Esophagus squamous epithelium (tissue), 5 donors: Measurements from ENCODE around the gene TMEM127. TPM values are rescaled to one million over a fixed set of nuclear protein-coding genes. Genes with fewer than 3 reads are reported as not detected.

Source experiments
- DNase-seq: peaks from one replicate; lab custom pipeline; 2025; lab: John Stamatoyannopoulos, UW
- H3K27ac ChIP-seq, 4 donors: fragments of 200-600 bp; sonication (generic); one replicate each; pipeline ENCODE4 v1.5.1; 2016 to 2019; ENCODE audit warnings: mild to moderate bottlenecking in 1 of 4
- H3K27me3 ChIP-seq, 4 donors: fragments of 200-600 bp; sonication (generic); 1 replicate in 3 of 4; 2 replicates in 1 of 4; pipeline versions ENCODE4 v1.5.1 to v1.6.0; 2017 to 2021; ENCODE audit warnings: antibody characterized with exemption in 1 of 4
- H3K36me3 ChIP-seq, 3 donors: fragments of 200-600 bp; sonication (generic); one replicate each; pipeline ENCODE4 v1.5.1; 2016 to 2019
- H3K4me1 ChIP-seq, 3 donors: fragments of 200-600 bp; sonication (generic); one replicate each; pipeline ENCODE4 v1.5.1; 2017 to 2019
- H3K4me3 ChIP-seq, 4 donors: fragments of 200-600 bp; sonication (generic); 1 replicate in 3 of 4; 2 replicates in 1 of 4; pipeline ENCODE4 v1.5.1; 2016 to 2019; ENCODE audit warnings: mild to moderate bottlenecking in 2 of 4, moderate library complexity in 1 of 4
- H3K9me3 ChIP-seq, 3 donors: fragments of 200-600 bp; sonication (generic); one replicate each; pipeline ENCODE4 v1.5.1; 2016 to 2019
- POLR2A ChIP-seq, 4 donors: fragments of 450-650 bp; IDR thresholded peaks; one replicate each; pipeline ENCODE4 v1.6.1; 2017; ENCODE audit warnings: antibody characterized with exemption in 4 of 4, mild to moderate bottlenecking in 4 of 4, moderate library complexity in 3 of 4
- WGBS, 2 donors: methylation state at CpG; one replicate each; pipeline ENCODE4 v1.1.5; 2018; 5-methylcytosine and 5-hydroxymethylcytosine counted together
- intact Hi-C: fragments of 100-400 bp; cut with DNase I; formaldehyde crosslinking; loops from one replicate; pipeline ENCODE4 v1.15.0; 2022
- total RNA-seq, 4 donors: library from RNA; depleted of rRNA; stranded (reverse); fragments of >200 nt; gene quantifications; one replicate each; pipeline ENCODE4 v1.1.0, GENCODE V29; 2016
- TF ChIP-seq, protein P1 (sequence below), 6 experiments: fragments of 450-650 bp in 4 of 6; fragments of 200-600 bp in 2 of 6; sonication (generic) in 2 of 6; IDR thresholded peaks; one replicate each; pipeline ENCODE4 v1.5.1; 2016 to 2019; ENCODE audit warnings: antibody characterized with exemption in 6 of 6, mild to moderate bottlenecking in 4 of 6, moderate library complexity in 4 of 6
- donor health status: DM: yes; HTN: yes; CAD: no.

The TMEM127 gene
- total RNA-seq, 4 donors from 2014 or later: 26.0 to 45.9 (median 30.5) TPM

DNA sequence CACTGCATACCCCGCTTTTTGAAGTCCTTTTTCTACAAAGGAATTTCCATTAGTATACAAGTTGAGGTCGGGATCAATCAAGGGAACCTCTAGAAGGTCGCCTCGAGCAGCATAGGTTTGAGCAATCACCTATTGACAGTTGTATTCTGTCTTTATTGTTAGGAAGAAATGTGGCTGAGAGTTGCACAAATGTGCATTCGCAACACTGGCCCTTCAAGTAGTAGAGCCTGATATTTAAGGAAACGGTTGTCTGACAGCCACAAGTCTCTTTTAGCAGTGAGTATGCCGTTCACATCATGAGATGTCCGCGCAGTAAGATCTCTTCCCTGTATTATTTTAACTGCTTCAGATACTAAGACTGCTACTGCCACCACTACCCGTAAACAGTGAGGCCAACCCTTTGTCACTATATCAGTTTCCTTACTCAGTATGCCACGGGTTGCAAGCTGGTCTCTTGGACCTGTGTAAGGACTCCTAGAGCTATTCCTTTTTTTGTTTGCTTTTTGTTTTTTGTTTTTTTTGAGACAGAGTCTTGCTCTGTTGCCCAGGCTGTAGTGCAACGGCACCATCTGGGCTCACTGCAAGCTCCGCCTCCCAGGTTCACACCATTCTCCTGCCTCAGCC is 47.2 kb downstream of the TMEM127 start:
- H3K9me3 ChIP-seq: no peaks in the 10 kb centered on the region
- no peak for DNase-seq
- H3K4me1 ChIP-seq: no peaks in the 10 kb centered on the region
- H3K4me3 ChIP-seq: no peak overlapping the region
- no peaks in the 10 kb centered on the region for H3K27me3 ChIP-seq
- no peaks in the 10 kb centered on the region for H3K36me3 ChIP-seq
- 86 to 89% methylated on average over 13 of the region's 13 CpGs for WGBS, 2 donors
- intact Hi-C loops: no loop called here
- H3K27ac ChIP-seq: no peak overlapping the region
- TF ChIP-seq, protein P1, sequence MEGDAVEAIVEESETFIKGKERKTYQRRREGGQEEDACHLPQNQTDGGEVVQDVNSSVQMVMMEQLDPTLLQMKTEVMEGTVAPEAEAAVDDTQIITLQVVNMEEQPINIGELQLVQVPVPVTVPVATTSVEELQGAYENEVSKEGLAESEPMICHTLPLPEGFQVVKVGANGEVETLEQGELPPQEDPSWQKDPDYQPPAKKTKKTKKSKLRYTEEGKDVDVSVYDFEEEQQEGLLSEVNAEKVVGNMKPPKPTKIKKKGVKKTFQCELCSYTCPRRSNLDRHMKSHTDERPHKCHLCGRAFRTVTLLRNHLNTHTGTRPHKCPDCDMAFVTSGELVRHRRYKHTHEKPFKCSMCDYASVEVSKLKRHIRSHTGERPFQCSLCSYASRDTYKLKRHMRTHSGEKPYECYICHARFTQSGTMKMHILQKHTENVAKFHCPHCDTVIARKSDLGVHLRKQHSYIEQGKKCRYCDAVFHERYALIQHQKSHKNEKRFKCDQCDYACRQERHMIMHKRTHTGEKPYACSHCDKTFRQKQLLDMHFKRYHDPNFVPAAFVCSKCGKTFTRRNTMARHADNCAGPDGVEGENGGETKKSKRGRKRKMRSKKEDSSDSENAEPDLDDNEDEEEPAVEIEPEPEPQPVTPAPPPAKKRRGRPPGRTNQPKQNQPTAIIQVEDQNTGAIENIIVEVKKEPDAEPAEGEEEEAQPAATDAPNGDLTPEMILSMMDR (IDR thresholded peaks at IDR 0.05): no peak
- TF ChIP-seq POLR2A (IDR thresholded peaks at IDR 0.05): no peak

GRCh38 chr2:96214554-96214953 is 51.2 kb downstream of the TMEM127 start:
- H3K4me3 ChIP-seq: no peak overlapping the region
- intact Hi-C loops: loop anchor here (5.0 kb wide), 1 partner anchor 43 kb away; no protein-coding TSS in a partner anchor
- no peaks in the 10 kb centered on the region for H3K27me3 ChIP-seq
- no peaks in the 10 kb centered on the region for H3K9me3 ChIP-seq
- peaks cover 4 to 9% (median 5%) of the 10 kb centered on the region in 3 donors for H3K4me1 ChIP-seq
- DNase-seq: no peak
- no peaks in the 10 kb centered on the region for H3K36me3 ChIP-seq
- 84 to 100% methylated on average over 1 to 4 of the region's 4 CpGs for WGBS, 2 donors
- no peak for TF ChIP-seq POLR2A (IDR thresholded peaks at IDR 0.05)
- TF ChIP-seq, protein P1 (IDR thresholded peaks at IDR 0.05): no peak
- H3K27ac ChIP-seq: no peak overlapping the region

DNA sequence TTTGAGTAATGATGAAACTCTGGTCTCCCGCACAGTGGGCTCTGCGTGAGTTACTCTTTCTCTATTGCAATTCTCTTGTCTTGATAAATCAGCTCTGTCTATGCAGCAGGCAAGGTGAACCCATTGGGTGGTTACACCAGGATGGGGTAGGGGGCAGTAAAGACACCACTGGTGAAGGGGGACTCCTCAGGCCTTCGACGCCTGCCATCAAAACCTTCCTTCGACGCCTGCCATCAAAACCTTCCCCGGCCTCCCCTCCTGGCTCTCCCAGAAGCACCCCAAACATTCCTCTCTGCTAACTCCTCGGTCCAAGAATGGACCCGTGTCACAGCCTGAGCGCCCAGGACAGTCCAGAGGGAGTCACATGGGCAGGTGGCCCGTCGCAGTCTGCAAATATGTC is 52.4 kb downstream of the TMEM127 start:
- TF ChIP-seq, protein P1 (IDR thresholded peaks at IDR 0.05): no peak
- no peak for TF ChIP-seq POLR2A (IDR thresholded peaks at IDR 0.05)
- Histone ChIP-seq H3K27ac (no peak overlapping the region), H3K36me3 (no peaks in the 10 kb centered on the region), H3K27me3 (no peaks in the 10 kb centered on the region), H3K4me3 (no peak overlapping the region), H3K9me3 (no peaks in the 10 kb centered on the region), H3K4me1 (peaks cover 4 to 16% (median 9%) of the 10 kb centered on the region in 3 donors)
- intact Hi-C loops: loop anchor here (5.0 kb wide), 1 partner anchor 44 kb away; no protein-coding TSS in a partner anchor
- DNase-seq: no peak
- WGBS, 2 donors: 94 to 97% methylated on average over 4 to 9 of the region's 12 CpGs

GRCh38 chr2:96212339-96212738 is 53.5 kb downstream of the TMEM127 start:
- H3K27ac ChIP-seq: no peak overlapping the region
- 89 to 90% methylated on average over 2 to 4 of the region's 4 CpGs for WGBS, 2 donors
- no peak for TF ChIP-seq POLR2A (IDR thresholded peaks at IDR 0.05)
- TF ChIP-seq, protein P1 (IDR thresholded peaks at IDR 0.05): no peak
- H3K36me3 ChIP-seq: no peaks in the 10 kb centered on the region
- no peak for DNase-seq
- no peak overlapping the region for H3K4me3 ChIP-seq
- no peaks in the 10 kb centered on the region for H3K9me3 ChIP-seq
- intact Hi-C loops: loop anchor here (5.0 kb wide), 1 partner anchor 45 kb away; no protein-coding TSS in a partner anchor
- H3K4me1 ChIP-seq: peaks cover 9 to 19% (median 10%) of the 10 kb centered on the region in 3 donors
- H3K27me3 ChIP-seq: no peaks in the 10 kb centered on the region

DNA sequence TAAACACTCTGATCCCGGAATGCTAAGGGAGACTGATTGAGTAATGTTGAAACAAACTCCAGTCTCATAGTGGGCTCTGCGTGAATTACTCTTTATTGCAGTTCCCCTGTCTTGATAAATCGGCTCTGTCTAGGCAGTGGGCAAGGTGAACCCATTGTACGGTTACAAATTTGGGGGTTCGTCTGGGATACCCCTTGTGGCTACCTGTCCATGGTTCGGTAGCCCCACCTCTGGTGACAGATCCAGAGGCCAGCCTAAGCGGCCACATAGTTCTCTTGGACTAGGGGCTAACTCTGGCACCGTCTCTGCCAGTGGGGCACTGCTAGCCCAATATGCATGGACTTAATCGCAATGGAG is 56.1 kb downstream of the TMEM127 start:
- TF ChIP-seq, protein P1 (IDR thresholded peaks at IDR 0.05): no peak
- TF ChIP-seq POLR2A (IDR thresholded peaks at IDR 0.05): no peak
- H3K36me3 ChIP-seq: no peaks in the 10 kb centered on the region
- peak overlapping the region in 2 of 4 donors; percentile 97 to 98 for H3K27ac ChIP-seq
- peaks cover 27 to 46% (median 32%) of the 10 kb centered on the region in 3 donors for H3K4me1 ChIP-seq
- 85 to 91% methylated on average over 5 to 7 of the region's 9 CpGs for WGBS, 2 donors
- H3K27me3 ChIP-seq: no peaks in the 10 kb centered on the region
- DNase-seq: no peak
- peak overlapping the region in 3 of 4 donors; percentile 82 to 99 (median 98) for H3K4me3 ChIP-seq
- intact Hi-C loops: loop anchor here (5.0 kb wide), 1 partner anchor 48 kb away; no protein-coding TSS in a partner anchor
- no peaks in the 10 kb centered on the region for H3K9me3 ChIP-seq
